Adipose tissue (tissue), 3 donors: ENCODE data around the gene MMEL1. TPM values are rescaled to one million over a fixed set of nuclear protein-coding genes. Genes with fewer than 3 reads are reported as not detected.

Experiments
- H3K27ac ChIP-seq: one replicate; pipeline ENCODE4 v1.5.1; 2013; ENCODE audit warnings: low read depth, low read length
- WGBS, 3 donors: extraction: QIAGEN DNeasy Blood & Tissue Kit; methylation state at CpG; one replicate each; pipeline ENCODE4 v1.1.7; 2013; 5-methylcytosine and 5-hydroxymethylcytosine counted together
- polyA plus RNA-seq, 3 donors: library from polyadenylated mRNA; stranded (reverse); fragments of 200-250 nt; gene quantifications; one replicate each; pipeline ENCODE4 v1.2.3, GENCODE V29; 2013
- donor health status: healthy with polysubstance abuse.
- donor health status: Bipolar disorder and iron deficiency.
- donor health status: healthy.

Gene MMEL1
- polyA plus RNA-seq, 3 donors = 3.0 to 7.0 (median 3.8) TPM

DNA sequence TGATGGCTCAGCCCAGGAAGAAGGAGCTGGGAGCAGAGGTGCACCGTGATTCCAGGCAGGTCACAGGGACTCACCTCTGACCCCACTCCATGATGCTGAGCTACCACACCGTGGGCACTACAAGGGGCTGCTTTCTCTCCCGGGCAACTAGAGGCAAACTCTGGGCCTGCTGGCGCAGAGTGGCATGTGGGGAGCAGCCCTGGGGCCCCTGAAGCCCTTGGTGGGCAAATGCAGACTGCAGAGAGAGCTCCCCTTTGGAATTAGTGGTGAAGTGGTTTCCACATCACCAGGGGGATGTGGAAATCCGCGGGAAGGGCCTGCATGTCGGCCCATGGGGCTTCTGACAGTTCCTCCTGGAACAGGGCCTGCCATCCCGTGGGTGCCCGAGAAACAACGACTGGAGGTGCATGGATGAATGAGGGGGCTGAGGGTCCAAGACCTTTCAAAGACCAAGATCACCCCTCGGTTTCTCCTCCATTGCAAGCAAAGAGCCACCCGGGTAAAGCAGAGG is 11.8 kb upstream of the MMEL1 start:
- H3K27ac ChIP-seq = no peak overlapping the region
- 80 to 88% (median 86%) methylated on average over 12 of the region's 12 CpGs for WGBS, 3 donors

DNA sequence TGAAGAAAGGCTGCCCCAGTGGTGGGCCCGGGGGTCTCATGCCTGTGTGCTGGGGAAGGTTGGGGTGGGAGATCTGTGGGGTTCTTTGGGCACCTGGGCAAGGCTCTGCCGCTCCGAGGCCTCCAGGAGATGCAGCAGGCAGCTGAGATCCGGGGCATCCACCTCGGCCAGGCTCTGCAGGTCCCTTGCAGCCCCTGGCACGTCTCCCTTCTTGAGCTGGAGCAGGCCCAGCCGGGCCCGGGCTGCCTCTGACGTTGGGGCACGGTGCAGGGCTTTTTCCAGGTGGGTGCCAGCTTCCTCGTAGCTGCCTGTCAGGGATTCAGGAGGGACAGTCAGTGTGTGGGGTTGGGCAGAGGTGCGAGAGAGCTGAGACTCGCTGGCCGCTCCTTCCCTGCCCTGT is 11.4 kb upstream of the MMEL1 start:
- H3K27ac ChIP-seq = no peak overlapping the region
- 85 to 91% (median 87%) methylated on average over 13 to 14 of the region's 14 CpGs for WGBS, 3 donors

DNA sequence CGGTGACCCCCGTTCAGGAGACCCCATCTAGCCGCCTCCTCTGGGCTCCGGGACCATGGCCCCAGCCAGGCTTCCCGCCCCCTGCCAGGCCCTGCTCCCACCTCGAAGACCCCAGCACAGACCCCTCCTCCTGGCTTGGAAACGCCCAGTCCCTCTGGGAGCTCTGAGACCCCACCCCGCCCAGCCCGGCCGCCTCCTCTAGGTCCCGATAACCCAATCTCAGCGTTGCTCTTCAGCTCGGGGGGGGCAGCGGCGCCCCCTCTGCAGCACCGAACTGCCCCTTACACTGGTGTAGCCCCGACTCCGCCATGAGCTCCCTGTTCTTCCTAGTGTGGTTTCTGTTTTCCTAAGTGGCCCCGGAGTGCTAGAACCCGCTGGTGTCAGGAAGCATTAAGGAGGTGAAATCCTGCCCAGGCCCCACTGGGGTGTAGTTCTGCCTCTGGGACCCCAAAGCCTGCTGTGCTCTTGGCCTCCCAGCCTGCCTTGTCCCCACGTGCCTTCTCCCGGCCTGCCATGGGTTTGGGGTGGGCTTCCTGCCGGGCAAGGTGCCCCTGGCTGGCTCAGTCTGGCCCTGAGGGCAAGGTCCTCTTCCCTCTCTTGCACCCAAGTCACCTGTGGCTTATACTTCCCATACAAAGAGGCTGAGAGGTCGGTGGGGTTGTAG is 10.7 kb upstream of the MMEL1 start:
- no peak overlapping the region for H3K27ac ChIP-seq

DNA sequence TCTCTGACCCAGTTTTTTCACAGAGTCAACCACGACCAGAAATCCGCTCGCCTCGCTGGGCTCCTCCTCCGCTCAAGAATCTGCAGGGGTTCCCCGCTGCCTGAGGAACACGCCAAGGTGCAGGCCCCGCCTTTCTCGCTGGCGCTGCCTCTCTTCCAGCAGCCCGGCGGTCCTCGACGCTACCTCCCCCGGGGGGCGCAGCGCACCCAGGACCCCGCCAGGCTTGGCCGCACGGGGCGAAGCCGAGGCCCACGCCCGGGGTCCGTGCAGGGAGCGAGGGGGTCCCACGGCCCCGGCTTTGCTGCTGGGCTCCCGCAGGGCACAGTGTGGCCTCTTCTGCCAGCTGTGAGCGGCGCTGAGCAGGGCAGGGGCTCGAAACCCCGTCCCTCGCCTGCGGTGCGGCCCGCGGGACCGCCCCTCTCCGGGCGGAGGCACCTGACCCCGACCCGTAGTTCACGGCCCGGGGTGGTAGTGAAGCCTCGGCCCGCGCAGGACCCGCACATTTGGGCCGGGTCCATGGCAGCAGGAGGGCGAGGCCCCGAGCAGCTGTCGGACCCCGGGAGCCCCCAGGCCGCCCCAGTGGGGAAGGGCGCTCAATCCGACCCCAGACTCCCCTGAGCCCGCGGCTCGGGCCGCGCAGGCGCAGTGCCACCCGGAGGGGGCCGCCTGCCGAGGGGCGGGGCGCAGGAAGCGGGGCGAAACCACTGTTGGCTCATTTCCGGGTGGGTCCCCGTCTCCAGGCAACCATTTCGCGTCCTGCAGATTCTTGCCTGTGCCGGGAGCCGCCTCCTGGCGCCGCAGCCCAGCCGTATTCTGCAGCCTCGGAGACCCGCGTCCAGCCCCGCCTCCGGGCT is 10.0 kb upstream of the MMEL1 start:
- 0 to 1% (median 1%) methylated on average over 76 to 84 of the region's 84 CpGs for WGBS, 3 donors
- no peak overlapping the region for H3K27ac ChIP-seq

More for the DNA sequence above, 10.7 kb upstream of the MMEL1 start:
- WGBS, 3 donors = 11 to 16% (median 15%) methylated on average over 23 to 24 of the region's 24 CpGs

DNA sequence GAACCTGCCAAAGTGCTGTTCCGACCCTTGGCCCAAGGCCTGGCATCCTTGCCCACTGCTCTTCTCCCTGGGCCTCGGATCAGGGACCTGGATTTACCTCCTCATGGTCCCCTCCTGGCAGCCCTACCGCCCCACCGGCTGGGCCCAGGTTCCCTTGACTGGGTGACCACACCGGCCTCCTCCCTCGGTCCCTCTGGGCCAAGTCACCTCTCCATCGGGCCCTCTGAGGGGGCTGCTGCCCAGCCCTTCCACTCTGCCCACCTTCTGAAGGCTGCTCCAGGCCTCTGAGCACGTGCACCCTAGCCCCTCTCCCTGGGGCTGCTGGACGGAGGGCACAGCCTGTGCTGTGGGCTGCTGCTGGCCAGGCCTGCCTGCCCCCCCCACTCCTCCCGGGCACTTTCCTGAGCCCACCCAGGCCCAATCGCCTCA is 9.3 kb upstream of the MMEL1 start:
- no peak overlapping the region for H3K27ac ChIP-seq
- WGBS, 3 donors = 37 to 43% (median 39%) methylated on average over 10 to 11 of the region's 11 CpGs

DNA sequence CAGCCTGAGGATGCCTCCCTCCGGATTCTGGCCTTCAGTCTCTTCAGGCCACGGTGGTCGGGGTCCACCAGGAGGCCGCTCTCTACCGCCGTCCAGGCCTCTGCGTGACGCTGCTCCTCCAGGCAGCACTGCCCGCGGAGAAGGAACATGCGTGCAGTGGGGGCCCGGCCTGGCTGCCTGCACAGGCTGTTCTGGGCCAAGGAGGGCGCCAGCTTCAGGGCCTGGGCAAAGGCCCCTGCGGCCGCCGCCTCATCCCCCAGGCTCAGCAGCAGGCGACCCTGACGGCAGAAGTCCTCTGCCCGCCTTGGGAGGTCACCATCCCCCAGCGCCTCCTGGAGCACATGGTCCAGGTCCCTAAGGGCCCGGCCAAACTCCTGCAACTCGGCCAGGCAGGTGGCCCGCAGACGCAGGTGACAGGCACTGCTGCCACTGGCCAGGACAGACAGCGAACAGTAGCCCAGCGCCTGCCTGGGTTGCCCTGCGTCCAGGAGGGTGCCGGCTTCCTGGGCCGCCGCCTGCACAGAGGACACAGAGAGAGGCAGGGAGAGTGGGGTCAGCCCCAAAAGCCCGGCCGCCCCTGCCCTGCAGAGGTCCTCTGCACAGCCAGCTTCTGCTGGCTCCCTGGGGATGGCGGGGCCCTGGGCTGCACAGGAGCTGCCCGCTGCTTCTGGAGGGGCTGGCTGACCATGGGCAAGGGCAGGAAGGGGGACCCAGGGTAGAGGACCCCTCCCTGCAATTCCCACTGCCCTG is 8.7 kb upstream of the MMEL1 start:
- H3K27ac ChIP-seq = no peak overlapping the region

DNA sequence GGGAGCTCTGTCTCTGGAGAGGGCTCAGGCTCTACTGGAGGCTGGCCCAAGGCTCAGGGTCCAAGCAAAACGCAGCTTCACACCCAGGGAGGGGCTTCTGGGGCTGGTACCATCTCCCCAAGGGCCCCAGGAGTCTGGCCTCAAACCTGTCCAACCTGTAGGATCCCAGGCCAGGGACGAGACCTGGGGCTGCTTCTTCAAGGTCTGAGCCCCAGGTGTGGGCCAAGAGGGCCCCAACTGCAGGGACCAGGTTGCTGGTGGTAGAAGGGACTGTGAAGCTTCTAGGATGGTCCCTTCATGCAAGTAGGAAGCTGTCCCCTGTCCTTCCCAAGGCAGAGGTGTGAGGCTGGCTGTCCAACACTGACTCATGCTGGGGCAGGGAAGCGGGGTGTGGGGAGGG is 7.8 kb upstream of the MMEL1 start:
- 80 to 90% (median 89%) methylated on average over 3 of the region's 3 CpGs for WGBS, 3 donors
- no peak overlapping the region for H3K27ac ChIP-seq

More for the DNA sequence above, 8.7 kb upstream of the MMEL1 start:
- WGBS, 3 donors = 92 to 93% (median 92%) methylated on average over 30 to 34 of the region's 34 CpGs

DNA sequence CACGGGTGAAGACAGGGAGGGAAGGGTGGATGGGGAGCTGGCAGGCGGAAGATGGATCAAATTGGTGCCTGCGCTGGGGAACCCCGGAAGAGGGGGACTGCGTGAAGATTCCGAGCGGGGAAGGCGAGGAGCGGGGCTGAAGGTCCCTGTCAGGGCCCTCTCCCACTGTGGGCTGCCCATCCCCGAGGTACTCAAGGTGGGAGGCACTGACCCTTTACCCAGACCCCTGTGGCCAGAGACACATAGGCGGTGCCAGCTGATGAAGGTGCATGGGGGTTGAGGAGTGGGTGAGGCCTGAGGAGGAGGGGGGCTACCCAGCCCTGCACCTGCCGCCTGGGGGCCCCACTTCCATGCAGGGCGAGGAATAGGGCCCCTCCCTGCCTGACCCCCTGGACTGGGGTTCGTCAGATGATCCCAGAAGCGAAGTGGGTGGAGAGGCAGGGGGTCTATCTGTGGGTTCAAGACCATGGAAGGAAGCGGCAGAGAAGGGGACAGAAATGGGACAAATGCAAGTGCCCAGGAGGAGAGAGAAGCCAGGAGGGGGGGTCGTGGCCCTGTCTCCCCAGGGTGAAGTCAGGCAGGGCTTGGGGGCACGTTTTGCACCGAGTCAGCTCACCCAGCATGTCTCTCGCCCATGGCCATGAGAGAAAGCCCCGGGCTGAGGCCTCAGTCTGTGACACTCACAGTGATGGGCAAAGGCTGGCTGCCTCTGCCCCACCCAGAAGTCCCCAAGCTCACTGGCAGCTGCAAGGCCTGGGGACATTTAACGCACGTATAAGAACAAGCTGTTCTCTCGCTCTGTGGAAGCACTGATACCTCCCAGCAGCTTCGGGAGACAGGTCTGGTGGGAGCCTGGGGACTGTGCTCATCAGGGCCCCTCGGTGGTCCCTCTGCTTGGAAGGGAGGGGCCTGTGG is 7.0 kb upstream of the MMEL1 start:
- 70 to 78% (median 77%) methylated on average over 26 of the region's 26 CpGs for WGBS, 3 donors
- no peak overlapping the region for H3K27ac ChIP-seq

DNA sequence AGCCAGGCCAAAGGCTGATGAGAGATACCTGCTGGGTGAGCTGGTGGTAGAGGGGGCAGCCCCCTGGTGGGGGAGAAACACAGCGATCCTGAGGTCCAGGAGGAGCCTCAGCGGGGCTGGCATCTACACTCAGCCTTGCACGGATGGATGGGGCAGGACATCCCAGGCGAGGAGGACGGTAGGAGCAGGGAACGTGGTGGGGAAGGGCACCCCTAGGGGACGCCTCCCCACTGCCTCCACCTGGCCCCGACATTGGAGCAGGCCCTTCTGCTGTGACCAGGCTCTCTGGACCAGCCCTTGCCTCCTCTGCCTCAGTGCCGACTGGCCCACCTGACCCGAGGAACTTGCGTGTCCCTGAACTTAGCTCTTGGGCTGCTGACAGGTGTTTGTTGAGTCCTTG is 6.4 kb upstream of the MMEL1 start:
- no peak overlapping the region for H3K27ac ChIP-seq
- WGBS, 3 donors = 42 to 63% (median 56%) methylated on average over 11 of the region's 11 CpGs

DNA sequence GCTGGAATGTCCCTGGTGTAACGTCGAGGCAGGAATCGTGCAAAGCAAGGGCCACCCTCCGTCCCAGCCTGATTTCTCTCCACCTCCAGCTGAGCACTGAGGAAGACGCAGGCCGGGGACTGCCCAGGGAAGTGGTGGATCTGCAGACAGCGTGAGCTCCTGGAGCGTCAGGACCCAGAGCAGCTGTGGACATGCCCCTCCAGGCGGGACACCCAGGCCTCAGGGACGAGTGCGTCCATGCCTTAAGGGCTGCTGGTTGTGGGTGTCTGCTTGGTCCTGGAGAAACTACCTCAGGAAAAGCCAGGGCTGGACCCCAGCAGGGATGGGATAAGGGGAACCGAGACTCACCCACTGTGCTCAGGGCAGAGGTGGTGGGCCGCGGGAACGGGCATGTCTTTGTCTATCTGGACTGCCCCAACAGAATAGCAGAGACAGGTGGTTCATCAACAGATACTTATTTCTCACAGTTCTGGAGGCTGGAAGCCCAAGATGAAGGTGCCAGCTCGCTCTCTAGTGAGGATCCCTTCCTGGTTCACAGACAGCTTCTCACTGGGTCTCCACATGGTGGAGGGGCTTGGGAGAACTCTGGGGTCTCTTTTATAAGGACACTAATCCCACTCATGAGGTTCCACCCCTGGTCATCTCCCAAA is 5.8 kb upstream of the MMEL1 start:
- 76 to 78% (median 77%) methylated on average over 16 of the region's 16 CpGs for WGBS, 3 donors
- H3K27ac ChIP-seq = no peak overlapping the region

DNA sequence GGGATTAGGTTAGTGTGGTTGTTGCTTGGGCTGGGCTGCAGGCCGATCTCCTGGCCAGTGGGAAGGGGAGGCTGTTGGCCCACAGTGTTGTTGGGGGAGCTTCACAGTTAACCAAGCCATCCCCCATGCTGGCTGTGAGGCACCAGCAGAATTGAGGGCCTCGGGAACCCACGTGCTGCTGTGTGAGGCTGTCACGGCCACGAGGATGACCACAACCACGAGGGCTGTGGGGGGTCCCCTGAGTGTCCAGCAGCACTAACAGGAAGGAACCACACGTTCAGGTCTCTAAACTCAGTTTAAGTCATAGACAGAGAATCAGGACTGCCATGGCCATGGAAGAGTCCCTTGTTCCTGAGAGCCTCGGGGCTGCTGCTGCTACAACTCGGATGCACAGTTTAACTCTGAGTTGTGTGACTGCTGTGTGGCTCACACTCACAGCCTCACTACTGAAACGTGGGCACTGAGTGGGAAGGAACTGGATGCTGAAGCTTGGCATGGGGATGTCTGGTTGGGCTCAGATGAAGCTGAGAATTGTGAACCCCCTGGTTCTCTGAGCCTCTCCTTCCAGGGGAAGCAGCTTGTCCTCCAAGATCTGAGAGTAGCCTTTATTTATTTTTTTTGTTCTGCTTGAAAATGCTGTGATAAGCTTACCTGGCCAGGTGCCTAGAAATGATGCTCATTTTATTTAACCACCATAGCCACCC is 4.8 kb upstream of the MMEL1 start:
- WGBS, 3 donors = 69 to 79% (median 78%) methylated on average over 10 of the region's 10 CpGs
- no peak overlapping the region for H3K27ac ChIP-seq

DNA sequence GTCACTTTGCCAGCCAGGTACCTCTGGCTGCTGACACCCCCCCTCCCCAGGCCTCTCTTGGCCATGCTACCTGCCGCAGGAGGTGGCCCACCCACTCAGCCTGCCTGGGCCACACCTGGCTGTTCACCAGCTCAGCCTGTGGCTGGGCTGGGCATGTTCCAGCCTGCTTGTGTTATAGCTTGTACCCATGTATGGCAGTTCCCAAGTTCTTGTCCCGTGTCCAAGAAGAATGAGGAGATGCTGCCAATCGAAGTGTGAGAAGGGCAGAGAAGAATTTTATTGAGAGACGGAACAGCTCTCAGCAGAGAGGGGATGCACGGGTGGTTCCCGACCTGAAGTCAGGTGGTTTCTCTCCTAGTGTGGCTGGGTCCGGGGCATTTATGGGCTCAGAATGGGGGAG is 3.9 kb upstream of the MMEL1 start:
- WGBS, 3 donors = 92 to 98% (median 95%) methylated on average over 7 of the region's 7 CpGs

DNA sequence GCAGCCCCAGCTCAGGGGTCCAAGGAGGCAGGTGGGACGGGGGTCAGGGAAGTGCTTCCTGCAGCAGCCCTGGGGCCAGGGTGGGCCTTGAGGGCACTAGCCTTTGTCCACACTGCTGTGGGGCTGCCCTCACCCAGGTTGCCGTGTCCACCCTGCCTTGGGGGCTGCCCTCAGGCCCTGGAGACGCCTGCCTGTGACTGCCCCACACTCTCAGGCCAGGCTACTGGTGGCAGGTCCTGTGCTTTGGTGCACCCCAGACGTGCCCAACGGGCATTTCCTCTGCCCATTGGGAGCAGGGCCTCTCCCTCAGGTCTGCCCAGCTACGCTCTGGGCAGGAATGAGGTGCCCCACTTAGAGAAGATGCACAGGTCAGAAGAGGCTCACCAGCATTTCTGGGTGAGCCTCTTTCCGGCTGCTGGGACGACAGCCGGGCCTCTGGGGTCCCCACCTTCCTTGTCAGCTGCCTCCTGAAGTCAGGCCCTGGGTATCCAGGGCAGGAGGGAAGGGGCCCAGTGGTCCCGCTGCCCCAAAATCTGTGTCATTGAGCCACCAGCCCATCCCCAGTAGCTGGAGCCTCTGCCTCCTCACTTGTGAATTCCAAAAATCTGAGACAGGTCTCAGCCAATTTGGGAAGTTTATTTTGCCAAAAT is 2.7 kb upstream of the MMEL1 start:
- 78 to 84% (median 83%) methylated on average over 9 to 10 of the region's 10 CpGs for WGBS, 3 donors

More for the DNA sequence above, 3.9 kb upstream of the MMEL1 start:
- no peak overlapping the region for H3K27ac ChIP-seq

DNA sequence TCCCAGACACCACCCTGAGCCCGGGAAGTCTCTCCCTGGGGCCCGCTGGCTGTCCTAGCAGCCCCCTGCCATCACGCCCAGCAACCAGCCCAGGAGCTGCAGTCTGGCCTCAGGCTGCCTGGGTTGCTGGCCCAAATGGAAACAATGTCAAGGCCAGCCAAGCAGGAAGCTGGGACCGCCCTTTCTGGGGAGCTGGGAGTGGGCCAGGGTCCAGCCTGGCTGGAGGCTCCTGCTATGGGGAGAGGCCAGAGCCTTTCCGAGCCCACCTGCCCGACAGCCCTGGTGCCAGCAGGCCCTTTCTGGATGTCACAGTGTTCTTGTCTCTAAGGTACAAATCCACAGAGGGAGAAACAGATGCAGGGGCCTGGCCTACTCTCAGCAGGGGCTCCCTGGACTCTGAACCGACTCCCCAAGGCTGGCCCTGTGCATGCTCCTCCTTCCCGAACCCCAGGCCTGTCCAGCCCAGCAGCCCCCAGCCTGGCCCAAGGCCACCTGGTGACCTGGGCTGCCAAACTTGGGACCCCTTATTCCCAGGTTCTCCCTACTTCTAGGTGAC is 1.2 kb upstream of the MMEL1 start:
- H3K27ac ChIP-seq = no peak overlapping the region
- WGBS, 3 donors = 44 to 56% (median 48%) methylated on average over 8 of the region's 8 CpGs

More for the DNA sequence above, 2.7 kb upstream of the MMEL1 start:
- no peak overlapping the region for H3K27ac ChIP-seq

DNA sequence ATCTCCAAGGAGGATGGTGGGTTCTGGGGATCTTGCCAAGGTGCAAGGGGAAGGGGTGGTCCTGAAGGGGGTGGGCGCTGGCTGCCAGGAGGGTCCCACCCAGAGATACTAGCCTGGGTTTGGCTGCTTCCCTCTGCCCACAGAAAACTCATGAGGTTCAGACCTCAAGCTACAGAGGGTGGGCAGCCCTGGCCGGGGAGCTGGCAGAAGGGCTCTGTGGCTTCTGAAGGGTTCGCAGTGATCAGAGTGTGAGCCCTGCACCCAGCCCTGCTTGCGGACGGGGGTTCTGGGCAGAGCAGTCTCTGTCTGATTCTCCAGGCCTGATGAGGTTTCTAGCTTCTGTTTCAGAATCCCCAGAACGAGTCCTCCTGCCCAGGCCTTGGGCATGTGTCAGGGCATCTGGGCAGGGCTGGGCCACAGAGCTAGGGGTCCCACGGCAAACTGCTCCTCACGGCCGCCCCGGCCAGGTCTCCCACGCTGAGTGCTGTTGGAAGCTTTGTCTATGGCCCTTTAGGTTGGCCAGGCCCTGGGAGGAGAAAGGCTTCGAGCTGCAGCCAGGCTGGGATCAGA is 635 bp upstream of the MMEL1 start:
- 67 to 79% (median 74%) methylated on average over 12 of the region's 12 CpGs for WGBS, 3 donors
- H3K27ac ChIP-seq = no peak overlapping the region

DNA sequence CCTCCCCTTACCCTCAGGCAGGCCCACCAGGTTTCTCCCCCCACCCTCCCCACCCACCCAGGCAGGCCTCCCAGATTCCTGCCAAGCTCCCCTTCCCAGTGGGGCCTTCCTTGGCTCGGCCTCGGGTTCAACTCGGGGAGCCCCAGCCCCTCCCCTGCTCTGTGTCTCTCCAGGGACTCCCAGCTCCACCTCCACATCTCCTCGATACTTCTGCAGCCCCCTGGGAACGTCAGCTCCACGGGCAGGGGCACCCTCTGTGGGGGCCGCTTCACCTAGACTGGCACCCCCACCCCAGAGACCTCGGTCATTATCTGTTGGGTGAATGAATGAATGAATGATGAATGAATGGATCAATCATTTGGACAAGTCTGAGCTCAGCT is 775 bp downstream of the MMEL1 start:
- 46 to 67% (median 55%) methylated on average over 8 of the region's 8 CpGs for whole genome bisulfite sequencing, 3 donors

More for the DNA sequence above, 775 bp downstream of the MMEL1 start:
- no peak overlapping the region for H3K27ac ChIP-seq
